Activated T-cell treated with anti-CD3 and anti-CD28 coated beads, Interleukin-2, amount 50 U/mL, for 24 hours (primary cell): ENCODE measurements around the gene ORC2.
"Not testable (repeated sequence)": the region's sequence is repeated elsewhere in the genome, so short reads cannot be mapped to it uniquely, and the experiment has no call there.

Experiments used
- DNase-seq: peaks from one replicate; pipeline ENCODE4 v3.0.0-alpha.2; 2020
- H3K27ac Mint-ChIP-seq: 2 replicates; pipeline ENCODE4 v1.8.0; 2020; ENCODE audit warnings: mild to moderate bottlenecking, mixed read lengths
- H3K27me3 Mint-ChIP-seq: 2 replicates; pipeline ENCODE4 v1.8.0; 2020; ENCODE audit warnings: mixed read lengths
- H3K36me3 Mint-ChIP-seq: 2 replicates; pipeline ENCODE4 v1.8.0; 2020; ENCODE audit warnings: low read depth, mixed read lengths
- H3K4me1 Mint-ChIP-seq: 2 replicates; pipeline ENCODE4 v1.8.0; 2020; ENCODE audit warnings: low read depth, mixed read lengths
- H3K4me3 Mint-ChIP-seq: 2 replicates; pipeline ENCODE4 v1.8.0; 2020; ENCODE audit warnings: mild to moderate bottlenecking, moderate library complexity, mixed read lengths
- H3K9me3 Mint-ChIP-seq: 2 replicates; pipeline ENCODE4 v1.8.0; 2020; ENCODE audit warnings: mixed read lengths

The ORC2 gene

GRCh38 chr2:200905618-200906296 lies 57.7 kb downstream of the ORC2 start:
- H3K4me1 Mint-ChIP-seq, result peaks cover 10% of the 10 kb centered on the region
- peak; percentile 56 for DNase-seq
- no peaks in the 10 kb centered on the region for H3K27me3 Mint-ChIP-seq
- H3K4me3 Mint-ChIP-seq, result no peak overlapping the region
- H3K9me3 Mint-ChIP-seq, result no peaks in the 10 kb centered on the region
- peaks cover 80% of the 10 kb centered on the region for H3K36me3 Mint-ChIP-seq
- H3K27ac Mint-ChIP-seq, result peak overlapping the region; percentile 10

- peak; percentile 46 for DNase-seq
- H3K9me3 Mint-ChIP-seq, result no peaks in the 10 kb centered on the region
- H3K4me3 Mint-ChIP-seq, result no peak overlapping the region
- H3K27me3 Mint-ChIP-seq, result no peaks in the 10 kb centered on the region
- peaks cover 17% of the 10 kb centered on the region for H3K4me1 Mint-ChIP-seq
- H3K36me3 Mint-ChIP-seq, result peaks cover 82% of the 10 kb centered on the region
- peak overlapping the region; percentile 77 for H3K27ac Mint-ChIP-seq
These were observed 61.9 kb downstream of the ORC2 start for GRCh38 chr2:200901459-200902072.

- Mint-ChIP-seq H3K4me1 (peaks cover 17% of the 10 kb centered on the region), H3K27me3 (no peaks in the 10 kb centered on the region), H3K36me3 (peaks cover 87% of the 10 kb centered on the region), H3K27ac (peak overlapping the region; percentile 19), H3K9me3 (no peaks in the 10 kb centered on the region), H3K4me3 (no peak overlapping the region)
- no peak for DNase-seq
These were observed 64.0 kb downstream of the ORC2 start for GRCh38 chr2:200899482-200899881.

GRCh38 chr2:200888704-200889625 lies 74.5 kb downstream of the ORC2 start, which contains the start of the genes NIF3L1 and PPIL3:
Gene NIF3L1 (plus strand): TSS chr2:200889371. CDS start chr2:200891944, 2,573 bp downstream.
Gene PPIL3 (minus strand): TSS chr2:200889077. CDS start chr2:200887615, 1,462 bp downstream.
- no peaks in the 10 kb centered on the region for H3K9me3 Mint-ChIP-seq
- H3K4me1 Mint-ChIP-seq, result peaks cover 57% of the 10 kb centered on the region

GRCh38 chr2:200881715-200882249 lies 81.7 kb downstream of the ORC2 start:
- H3K27me3 Mint-ChIP-seq, DNase-seq, H3K4me3 Mint-ChIP-seq, H3K9me3 Mint-ChIP-seq: not testable (repeated sequence)
- Mint-ChIP-seq H3K36me3 (peaks cover 83% of the 10 kb centered on the region), H3K4me1 (peaks cover 27% of the 10 kb centered on the region), H3K27ac (peak overlapping the region; percentile 81)

More at GRCh38 chr2:200888704-200889625, 74.5 kb downstream of the ORC2 start, which contains the start of the genes NIF3L1 and PPIL3:
- peak within 1 kb of the TSS; percentile 98 for H3K4me3 Mint-ChIP-seq
- peaks cover 72% of the 10 kb centered on the region for H3K36me3 Mint-ChIP-seq
- peak; percentile 97 for DNase-seq
- peak within 1 kb of the TSS; percentile 99 for H3K27ac Mint-ChIP-seq
- no peaks in the 10 kb centered on the region for H3K27me3 Mint-ChIP-seq

GRCh38 chr2:200878289-200878880 lies 85.1 kb downstream of the ORC2 start:
- Mint-ChIP-seq H3K27ac (no peak overlapping the region), H3K4me3 (no peak overlapping the region), H3K27me3 (no peaks in the 10 kb centered on the region), H3K9me3 (no peaks in the 10 kb centered on the region), H3K36me3 (peaks cover 88% of the 10 kb centered on the region), H3K4me1 (peaks cover 16% of the 10 kb centered on the region)
- no peak for DNase-seq

GRCh38 chr2:200877443-200877842 lies 86.0 kb downstream of the ORC2 start:
- DNase-seq, result no peak
- Mint-ChIP-seq H3K9me3 (no peaks in the 10 kb centered on the region), H3K36me3 (peaks cover 88% of the 10 kb centered on the region), H3K27me3 (no peaks in the 10 kb centered on the region), H3K27ac (no peak overlapping the region), H3K4me1 (peaks cover 15% of the 10 kb centered on the region), H3K4me3 (no peak overlapping the region)

GRCh38 chr2:200873560-200873959 lies 89.9 kb downstream of the ORC2 start:
- peaks cover 12% of the 10 kb centered on the region for H3K4me1 Mint-ChIP-seq
- no peak overlapping the region for H3K27ac Mint-ChIP-seq
- no peak overlapping the region for H3K4me3 Mint-ChIP-seq
- no peaks in the 10 kb centered on the region for H3K9me3 Mint-ChIP-seq
- H3K36me3 Mint-ChIP-seq, result peaks cover 79% of the 10 kb centered on the region
- no peak for DNase-seq
- H3K27me3 Mint-ChIP-seq, result no peaks in the 10 kb centered on the region

- DNase-seq, result no peak
- H3K36me3 Mint-ChIP-seq, result peaks cover 63% of the 10 kb centered on the region
- H3K27ac Mint-ChIP-seq, result no peak overlapping the region
- no peak overlapping the region for H3K4me3 Mint-ChIP-seq
- H3K9me3 Mint-ChIP-seq, result no peaks in the 10 kb centered on the region
- H3K4me1 Mint-ChIP-seq, result peaks cover 12% of the 10 kb centered on the region
- H3K27me3 Mint-ChIP-seq, result no peaks in the 10 kb centered on the region
These were observed 92.3 kb downstream of the ORC2 start for GRCh38 chr2:200871151-200871550.

- H3K4me1 Mint-ChIP-seq, result peaks cover 21% of the 10 kb centered on the region
- no peaks in the 10 kb centered on the region for H3K27me3 Mint-ChIP-seq
- H3K9me3 Mint-ChIP-seq, result no peaks in the 10 kb centered on the region
- DNase-seq, result no peak
- H3K27ac Mint-ChIP-seq, result peak overlapping the region; percentile 47
- no peak overlapping the region for H3K4me3 Mint-ChIP-seq
- peaks cover 50% of the 10 kb centered on the region for H3K36me3 Mint-ChIP-seq
These were observed 94.4 kb downstream of the ORC2 start for GRCh38 chr2:200869014-200869413.

GRCh38 chr2:200864176-200865034 lies 99.1 kb downstream of the ORC2 start, which contains the start of gene CLK1:
Gene CLK1 (minus strand): TSS chr2:200864658. CDS start chr2:200861862, 2,796 bp downstream.
- Mint-ChIP-seq H3K9me3 (no peaks in the 10 kb centered on the region), H3K4me1 (peaks cover 38% of the 10 kb centered on the region), H3K27me3 (no peaks in the 10 kb centered on the region), H3K27ac (peak within 1 kb of the TSS; percentile 98), H3K4me3 (peak within 1 kb of the TSS; percentile 92), H3K36me3 (peaks cover 63% of the 10 kb centered on the region)
- DNase-seq, result peak; percentile 97

- no peaks in the 10 kb centered on the region for H3K9me3 Mint-ChIP-seq
- H3K27ac Mint-ChIP-seq, result peak overlapping the region; percentile 98
These were observed 99.7 kb downstream of the ORC2 start for GRCh38 chr2:200863782-200864175.

GRCh38 chr2:200862532-200863000 lies 100.9 kb downstream of the ORC2 start:
- Mint-ChIP-seq H3K27me3 (no peaks in the 10 kb centered on the region), H3K36me3 (peaks cover 72% of the 10 kb centered on the region), H3K27ac (peak overlapping the region; percentile 98), H3K4me3 (peak overlapping the region; percentile 92), H3K9me3 (no peaks in the 10 kb centered on the region), H3K4me1 (peaks cover 49% of the 10 kb centered on the region)
- DNase-seq, result peak; percentile 66

More at GRCh38 chr2:200863782-200864175, 99.7 kb downstream of the ORC2 start:
- DNase-seq, result no peak
- peak overlapping the region; percentile 92 for H3K4me3 Mint-ChIP-seq
- peaks cover 64% of the 10 kb centered on the region for H3K36me3 Mint-ChIP-seq
- H3K4me1 Mint-ChIP-seq, result peaks cover 39% of the 10 kb centered on the region
- H3K27me3 Mint-ChIP-seq, result no peaks in the 10 kb centered on the region
